HG03280 (cell line): ENCODE results near the gene PLXNB3.

Experiments
- ATAC-seq: cut with Tn5 transposase; IDR thresholded peaks from one replicate; pipeline ENCODE4 v1.9.1; 2021; ENCODE audit warnings: mild to moderate bottlenecking, moderate library complexity; ENCODE audit not compliant: unreplicated experiment

Gene PLXNB3

GRCh38 chrX:153784325-153784967 is 20.4 kb downstream of the PLXNB3 start:
- ATAC-seq, result no peak

GRCh38 chrX:153786669-153787068 is 22.6 kb downstream of the PLXNB3 start:
- ATAC-seq, result no peak

GRCh38 chrX:153789654-153790053 is 25.6 kb downstream of the PLXNB3 start:
- ATAC-seq, result no peak

GRCh38 chrX:153791104-153791852 is 27.2 kb downstream of the PLXNB3 start:
- no peak for ATAC-seq

- no peak for ATAC-seq
Measured at GRCh38 chrX:153792368-153792767, 28.3 kb downstream of the PLXNB3 start.

- ATAC-seq, result no peak
Measured at GRCh38 chrX:153793291-153793690, 29.2 kb downstream of the PLXNB3 start.

- ATAC-seq, result peak; percentile 88
Measured at GRCh38 chrX:153794018-153794896, 30.2 kb downstream of the PLXNB3 start, which contains the start of the genes IDH3G and SSR4. TSS of gene IDH3G (minus strand) at chrX:153794375. CDS start at chrX:153794326, 49 bp downstream. TSS of gene SSR4 (plus strand) at chrX:153794668. CDS start at chrX:153794688, 20 bp downstream.

GRCh38 chrX:153794897-153795816 is 31.1 kb downstream of the PLXNB3 start:
- peak; percentile 4 for ATAC-seq

- no peak for ATAC-seq
Measured at GRCh38 chrX:153797415-153798015, 33.5 kb downstream of the PLXNB3 start.

- no peak for ATAC-seq
Measured at GRCh38 chrX:153799326-153799725, 35.3 kb downstream of the PLXNB3 start.

- ATAC-seq, result no peak
Measured at GRCh38 chrX:153800177-153800722, 36.2 kb downstream of the PLXNB3 start.

GRCh38 chrX:153800746-153801145 is 36.7 kb downstream of the PLXNB3 start:
- no peak for ATAC-seq

GRCh38 chrX:153801669-153802068 is 37.6 kb downstream of the PLXNB3 start:
- no peak for ATAC-seq

- ATAC-seq, result no peak
Measured at GRCh38 chrX:153802513-153803045, 38.5 kb downstream of the PLXNB3 start.

GRCh38 chrX:153803211-153804099 is 39.4 kb downstream of the PLXNB3 start:
- ATAC-seq, result no peak

- ATAC-seq, result no peak
Measured at GRCh38 chrX:153804100-153804595, 40.1 kb downstream of the PLXNB3 start.

GRCh38 chrX:153804621-153805020 is 40.6 kb downstream of the PLXNB3 start:
- ATAC-seq, result no peak

GRCh38 chrX:153805436-153805835 is 41.4 kb downstream of the PLXNB3 start:
- no peak for ATAC-seq
